Smooth muscle cell (in vitro differentiated cells): ENCODE results near the gene PCDHB16. TPM values are rescaled to one million over a fixed set of nuclear protein-coding genes. Genes with fewer than 3 reads are reported as not detected.
"Not testable (repeated sequence)": the region's sequence is repeated elsewhere in the genome, so short reads cannot be mapped to it uniquely, and the experiment has no call there.

Experiments
- DNase-seq: peaks from one replicate; lab custom pipeline; 2025; ENCODE audit not compliant: unreplicated experiment; lab: John Stamatoyannopoulos, UW
- H2AFZ ChIP-seq: fragments of 200-600 bp; sonication (generic); 2 replicates; pipeline ENCODE4 v1.6.0; 2016; ENCODE audit warnings: antibody characterized with exemption, low read depth, mild to moderate bottlenecking
- H3F3A ChIP-seq: fragments of 200-600 bp; sonication (generic); 2 replicates; pipeline ENCODE4 v1.6.0; 2017; ENCODE audit warnings: antibody characterized with exemption, low read depth
- H3K27ac ChIP-seq: fragments of 200-600 bp; sonication (generic); 2 replicates; pipeline ENCODE4 v1.5.1; 2016; ENCODE audit warnings: low read depth, mild to moderate bottlenecking
- H3K27me3 ChIP-seq: fragments of 200-600 bp; sonication (generic); 2 replicates; pipeline ENCODE4 v1.6.1; 2016; ENCODE audit warnings: low read depth, mild to moderate bottlenecking
- H3K36me3 ChIP-seq: fragments of 200-600 bp; sonication (generic); 2 replicates; pipeline ENCODE4 v1.5.1; 2016; ENCODE audit warnings: low read depth
- H3K4me1 ChIP-seq: fragments of 200-600 bp; sonication (generic); 2 replicates; pipeline ENCODE4 v1.5.1; 2016; ENCODE audit warnings: low read depth
- H3K4me2 ChIP-seq: fragments of 200-600 bp; sonication (generic); 2 replicates; pipeline ENCODE4 v1.6.0; 2016; ENCODE audit warnings: mild to moderate bottlenecking
- H3K4me3 ChIP-seq: fragments of 200-600 bp; sonication (generic); 2 replicates; pipeline ENCODE4 v1.5.1; 2016; ENCODE audit warnings: mild to moderate bottlenecking
- H3K79me2 ChIP-seq: fragments of 200-600 bp; sonication (generic); 2 replicates; pipeline ENCODE4 v1.6.0; 2016; ENCODE audit warnings: low read depth, mild to moderate bottlenecking
- H3K9ac ChIP-seq: fragments of 200-600 bp; sonication (generic); 2 replicates; pipeline ENCODE4 v1.6.0; 2016; ENCODE audit warnings: low read depth
- H3K9me3 ChIP-seq: fragments of 200-600 bp; sonication (generic); replicated peaks from 2 replicates; pipeline ENCODE4 v1.5.1; 2016; ENCODE audit warnings: low read depth
- H4K20me1 ChIP-seq: fragments of 200-600 bp; sonication (generic); 2 replicates; pipeline ENCODE4 v1.6.0; 2016; ENCODE audit warnings: low read depth
- WGBS: methylation state at CpG from one replicate; pipeline ENCODE4 v1.1.7; 2016; ENCODE audit warnings: low lambda C conversion rate; 5-methylcytosine and 5-hydroxymethylcytosine counted together
- polyA plus RNA-seq: library from polyadenylated mRNA; unstranded; fragments of >200 nt; fragmentation: Nextera tagmentation; extraction: Ambion mirVana; gene quantifications from 2 replicates; pipeline ENCODE4 v1.2.1, GENCODE V29; 2016
- total RNA-seq: library from RNA; depleted of rRNA; stranded (reverse); fragments of >200 nt; gene quantifications from 2 replicates; pipeline ENCODE4 v1.2.3, GENCODE V29; 2014
- TF ChIP-seq, protein P1 (sequence below): fragments of 200-600 bp; sonication (generic); IDR thresholded peaks from 2 replicates; pipeline ENCODE4 v1.5.1; 2017; ENCODE audit warnings: borderline replicate concordance, mild to moderate bottlenecking, antibody characterized with exemption; ENCODE audit not compliant: insufficient read depth, poor library complexity, severe bottlenecking

Gene PCDHB16
- total and polyA plus RNA-seq, 2 experiments from 2014 or later = 6.5 to 7.0 TPM

GRCh38 chr5:141155540-141156374, 26.4 kb upstream of the PCDHB16 start:
- 84% methylated on average over 21 of the region's 21 CpGs for WGBS

GRCh38 chr5:141157356-141157755, 24.8 kb upstream of the PCDHB16 start:
- H3K79me2 ChIP-seq, H3K9me3 ChIP-seq, DNase-seq, H3K27me3 ChIP-seq, H3K27ac ChIP-seq, H3K4me3 ChIP-seq, H3K4me2 ChIP-seq, H3K9ac ChIP-seq, H3K4me1 ChIP-seq, H3K36me3 ChIP-seq, H4K20me1 ChIP-seq, H2AFZ ChIP-seq, H3F3A ChIP-seq: not testable (repeated sequence)
- WGBS = 97% methylated on average over 34 of the region's 38 CpGs

More at GRCh38 chr5:141155540-141156374, 26.4 kb upstream of the PCDHB16 start:
- Histone ChIP-seq H3K27ac (no peak overlapping the region), H3K79me2 (no peaks in the 10 kb centered on the region), H2AFZ (no peak overlapping the region), H4K20me1 (no peaks in the 10 kb centered on the region), H3K27me3 (no peaks in the 10 kb centered on the region), H3K9ac (no peak overlapping the region), H3K4me2 (no peak overlapping the region), H3K4me3 (no peak overlapping the region), H3K36me3 (no peaks in the 10 kb centered on the region), H3K4me1 (no peaks in the 10 kb centered on the region), H3K9me3 (peaks cover 9% of the 10 kb centered on the region), H3F3A (no peaks in the 10 kb centered on the region)
- TF ChIP-seq, protein P1, sequence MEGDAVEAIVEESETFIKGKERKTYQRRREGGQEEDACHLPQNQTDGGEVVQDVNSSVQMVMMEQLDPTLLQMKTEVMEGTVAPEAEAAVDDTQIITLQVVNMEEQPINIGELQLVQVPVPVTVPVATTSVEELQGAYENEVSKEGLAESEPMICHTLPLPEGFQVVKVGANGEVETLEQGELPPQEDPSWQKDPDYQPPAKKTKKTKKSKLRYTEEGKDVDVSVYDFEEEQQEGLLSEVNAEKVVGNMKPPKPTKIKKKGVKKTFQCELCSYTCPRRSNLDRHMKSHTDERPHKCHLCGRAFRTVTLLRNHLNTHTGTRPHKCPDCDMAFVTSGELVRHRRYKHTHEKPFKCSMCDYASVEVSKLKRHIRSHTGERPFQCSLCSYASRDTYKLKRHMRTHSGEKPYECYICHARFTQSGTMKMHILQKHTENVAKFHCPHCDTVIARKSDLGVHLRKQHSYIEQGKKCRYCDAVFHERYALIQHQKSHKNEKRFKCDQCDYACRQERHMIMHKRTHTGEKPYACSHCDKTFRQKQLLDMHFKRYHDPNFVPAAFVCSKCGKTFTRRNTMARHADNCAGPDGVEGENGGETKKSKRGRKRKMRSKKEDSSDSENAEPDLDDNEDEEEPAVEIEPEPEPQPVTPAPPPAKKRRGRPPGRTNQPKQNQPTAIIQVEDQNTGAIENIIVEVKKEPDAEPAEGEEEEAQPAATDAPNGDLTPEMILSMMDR = no peak
- DNase-seq = no peak

- H3K4me3 ChIP-seq, H3K4me2 ChIP-seq, H3K9ac ChIP-seq, H3K27me3 ChIP-seq, H3K27ac ChIP-seq, DNase-seq, H3K79me2 ChIP-seq, H3F3A ChIP-seq, H3K4me1 ChIP-seq, H3K9me3 ChIP-seq, H4K20me1 ChIP-seq, H2AFZ ChIP-seq, H3K36me3 ChIP-seq: not testable (repeated sequence)
- WGBS = 98% methylated on average over 25 of the region's 28 CpGs
Measured at GRCh38 chr5:141157901-141158300, 24.3 kb upstream of the PCDHB16 start.

DNA sequence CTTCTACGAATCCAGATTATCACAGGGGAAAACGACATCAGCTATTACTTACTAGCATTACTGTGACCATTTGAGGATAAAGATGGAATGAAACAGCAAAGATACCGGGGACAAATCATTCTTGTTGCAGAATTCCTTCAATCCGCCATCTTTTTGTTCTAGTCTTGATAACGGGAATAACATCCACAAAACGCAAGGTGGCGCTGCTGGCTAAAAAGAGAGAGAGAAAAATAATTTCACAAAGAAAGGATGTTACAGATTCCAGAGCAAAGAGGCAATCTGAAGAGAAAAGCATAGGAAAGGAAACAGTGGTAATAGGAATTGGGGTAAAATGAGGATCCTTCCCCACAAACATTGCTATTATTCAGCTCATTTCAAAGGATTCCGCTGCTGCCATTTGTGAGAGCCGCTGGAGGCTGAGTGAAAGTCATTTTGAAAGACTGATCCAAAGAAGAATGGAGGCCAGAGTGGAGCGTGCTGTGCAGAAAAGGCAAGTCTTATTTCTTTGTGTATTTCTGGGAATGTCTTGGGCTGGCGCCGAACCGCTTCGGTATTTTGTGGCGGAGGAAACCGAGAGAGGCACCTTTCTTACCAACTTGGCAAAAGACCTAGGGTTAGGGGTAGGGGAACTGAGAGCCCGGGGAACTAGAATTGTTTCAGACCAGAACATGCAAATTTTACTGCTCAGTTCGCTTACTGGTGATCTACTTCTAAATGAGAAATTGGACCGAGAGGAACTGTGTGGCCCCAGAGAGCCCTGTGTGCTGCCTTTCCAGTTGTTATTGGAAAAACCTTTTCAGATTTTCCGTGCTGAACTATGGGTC, 9.6 kb upstream of the PCDHB16 start, which contains the start of gene PCDHB7:
PCDHB7 (plus strand) TSS at position 264 of the 824 bp plus-strand sequence; CDS start at position 456, 192 bp downstream.
- DNase-seq = no peak
- Histone ChIP-seq H3K4me1 (no peaks in the 10 kb centered on the region), H3K27ac (no peak within 1 kb of the TSS), H4K20me1 (no peaks in the 10 kb centered on the region), H3K79me2 (no peaks in the 10 kb centered on the region), H3K27me3 (no peaks in the 10 kb centered on the region), H3K36me3 (no peaks in the 10 kb centered on the region), H3K4me3 (no peak within 1 kb of the TSS), H3F3A (no peaks in the 10 kb centered on the region), H3K9ac (no peak within 1 kb of the TSS), H3K9me3 (no peaks in the 10 kb centered on the region), H2AFZ (no peak within 1 kb of the TSS), H3K4me2 (no peak within 1 kb of the TSS)
- 73% methylated on average over 20 of the region's 20 CpGs for WGBS
- TF ChIP-seq, protein P1 = peak; percentile 18

DNA sequence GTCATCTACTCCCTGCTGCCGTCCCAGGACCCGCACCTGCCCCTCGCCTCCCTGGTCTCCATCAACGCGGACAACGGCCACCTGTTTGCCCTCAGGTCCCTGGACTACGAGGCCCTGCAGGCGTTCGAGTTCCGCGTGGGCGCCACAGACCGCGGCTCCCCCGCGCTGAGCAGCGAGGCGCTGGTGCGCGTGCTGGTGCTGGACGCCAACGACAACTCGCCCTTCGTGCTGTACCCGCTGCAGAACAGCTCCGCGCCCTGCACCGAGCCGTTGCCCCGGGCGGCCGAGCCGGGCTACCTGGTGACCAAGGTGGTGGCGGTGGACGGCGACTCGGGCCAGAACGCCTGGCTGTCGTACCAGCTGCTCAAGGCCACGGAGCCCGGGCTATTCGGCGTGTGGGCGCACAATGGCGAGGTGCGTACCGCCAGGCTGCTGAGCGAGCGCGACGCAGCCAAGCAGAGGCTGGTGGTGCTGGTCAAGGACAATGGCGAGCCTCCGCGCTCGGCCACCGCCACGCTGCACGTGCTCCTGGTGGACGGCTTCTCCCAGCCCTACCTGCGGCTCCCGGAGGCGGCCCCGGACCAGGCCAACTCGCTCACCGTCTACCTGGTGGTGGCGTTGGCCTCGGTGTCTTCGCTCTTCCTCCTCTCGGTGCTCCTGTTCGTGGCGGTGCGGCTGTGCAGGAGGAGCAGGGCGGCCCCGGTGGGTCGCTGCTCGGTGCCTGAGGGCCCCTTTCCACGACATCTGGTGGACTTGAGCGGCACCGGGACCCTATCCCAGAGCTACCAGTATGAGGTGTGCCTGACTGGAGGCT, 7.7 kb upstream of the PCDHB16 start:
- H3K79me2 ChIP-seq, H3K4me3 ChIP-seq, H2AFZ ChIP-seq, H3K9me3 ChIP-seq, DNase-seq, H3K27ac ChIP-seq, H3K4me2 ChIP-seq, H3K36me3 ChIP-seq, H3K9ac ChIP-seq, H4K20me1 ChIP-seq, H3F3A ChIP-seq, H3K27me3 ChIP-seq, H3K4me1 ChIP-seq: not testable (repeated sequence)
- WGBS = 95% methylated on average over 69 of the region's 79 CpGs
